Upper lobe of right lung (tissue), 1 donor: ENCODE results near the gene GINS2. TPM values are rescaled to one million over a fixed set of nuclear protein-coding genes. Genes with fewer than 3 reads are reported as not detected.
A peak's percentile ranks its signal among the peaks of the same experiment; 100 is the strongest.

Source experiments
- ATAC-seq: fragments of 200-7000 bp; cut with Tn5 transposase; one replicate; pipeline ENCODE4 v1.9.1; 2020; ENCODE audit warnings: mild to moderate bottlenecking, moderate library complexity
- DNase-seq: peaks from one replicate; pipeline ENCODE4 v3.0.0-alpha.2; 2020
- H3K27ac ChIP-seq: fragments of 200-600 bp; one replicate; pipeline ENCODE4 v1.8.0; 2022
- H3K27me3 ChIP-seq: fragments of 200-600 bp; one replicate; pipeline ENCODE4 v1.8.0; 2022; ENCODE audit warnings: mild to moderate bottlenecking
- H3K36me3 ChIP-seq: fragments of 200-600 bp; one replicate; pipeline ENCODE4 v1.8.0; 2022
- H3K4me1 ChIP-seq: fragments of 200-600 bp; one replicate; pipeline ENCODE4 v1.8.0; 2022
- H3K4me3 ChIP-seq: fragments of 200-600 bp; one replicate; pipeline ENCODE4 v1.8.0; 2022; ENCODE audit warnings: mild to moderate bottlenecking
- H3K9me3 ChIP-seq: fragments of 200-600 bp; one replicate; pipeline ENCODE4 v1.8.0; 2022
- CTCF ChIP-seq: fragments of 200-600 bp; IDR thresholded peaks from one replicate; pipeline ENCODE4 v1.8.0; 2022; ENCODE audit warnings: antibody characterized with exemption
- intact Hi-C: fragments of 100-400 bp; cut with DNase I; formaldehyde crosslinking; loops from one replicate; pipeline ENCODE4 v1.11.0; 2022
- total RNA-seq: library from RNA; stranded (reverse); fragmentation: NEBNext Ultra II Directional; extraction: Animal tissue kit (Norgen Biotek cat#: 25700); gene quantifications from one replicate; pipeline ENCODE4 v1.2.1, GENCODE V29; 2021
- donor health status: DM: no; HTN: yes; CAD: no; lungs with severe emphysema.

The GINS2 gene
- total RNA-seq, 1 donor from 2014 or later, result 0.46 TPM

DNA sequence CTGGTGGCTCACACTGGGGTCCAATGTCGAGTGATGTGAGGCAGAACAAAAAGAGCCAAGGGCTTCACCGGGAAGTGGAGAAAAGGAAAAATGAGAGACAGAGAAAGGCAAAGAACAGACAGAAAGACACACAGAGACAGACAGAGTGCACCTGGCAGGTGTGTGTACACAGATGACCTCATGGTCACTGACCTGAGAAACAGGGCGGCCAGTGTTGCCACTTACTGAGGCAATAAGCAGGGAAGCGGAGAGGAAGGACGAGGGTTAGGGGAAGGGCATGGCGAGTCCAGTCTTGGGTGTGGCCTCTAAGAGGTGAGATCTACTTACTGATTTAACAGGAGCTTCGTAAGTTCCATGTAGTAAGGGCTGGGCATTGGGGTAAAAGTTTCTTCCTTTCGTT, 7.5 kb downstream of the GINS2 start:
- H3K36me3 ChIP-seq, result no peaks in the 10 kb centered on the region
- H3K9me3 ChIP-seq, result no peaks in the 10 kb centered on the region
- no peak for TF ChIP-seq CTCF
- intact Hi-C loops, result no loop called here
- H3K27ac ChIP-seq, result no peak overlapping the region
- ATAC-seq, result peak; percentile 44
- no peak overlapping the region for H3K4me3 ChIP-seq
- no peaks in the 10 kb centered on the region for H3K4me1 ChIP-seq
- H3K27me3 ChIP-seq, result no peaks in the 10 kb centered on the region
- DNase-seq, result no peak

- ATAC-seq (peak; percentile 4), DNase-seq (no peak)
- Histone ChIP-seq H3K4me3 (no peak overlapping the region), H3K4me1 (no peaks in the 10 kb centered on the region), H3K9me3 (no peaks in the 10 kb centered on the region), H3K27ac (no peak overlapping the region), H3K27me3 (no peaks in the 10 kb centered on the region), H3K36me3 (peaks cover 5% of the 10 kb centered on the region)
- intact Hi-C loops, result no loop called here
- no peak for TF ChIP-seq CTCF
Measured at GRCh38 chr16:85680352-85680944, 8.3 kb downstream of the GINS2 start.

- Histone ChIP-seq H3K4me3 (no peak overlapping the region), H3K4me1 (no peaks in the 10 kb centered on the region), H3K36me3 (peaks cover 11% of the 10 kb centered on the region), H3K9me3 (no peaks in the 10 kb centered on the region), H3K27me3 (no peaks in the 10 kb centered on the region), H3K27ac (no peak overlapping the region)
- ATAC-seq (no peak), DNase-seq (no peak)
- intact Hi-C loops, result no loop called here
- no peak for TF ChIP-seq CTCF
Measured at GRCh38 chr16:85679870-85680269, 8.9 kb downstream of the GINS2 start.

- Histone ChIP-seq H3K4me1 (peaks cover 10% of the 10 kb centered on the region), H3K4me3 (no peak overlapping the region), H3K27me3 (no peaks in the 10 kb centered on the region), H3K36me3 (peaks cover 22% of the 10 kb centered on the region), H3K27ac (no peak overlapping the region), H3K9me3 (no peaks in the 10 kb centered on the region)
- DNase-seq, result no peak
- ATAC-seq, result no peak
- intact Hi-C loops, result no loop called here
- TF ChIP-seq CTCF, result no peak
Measured at GRCh38 chr16:85678821-85679220, 9.9 kb downstream of the GINS2 start.

DNA sequence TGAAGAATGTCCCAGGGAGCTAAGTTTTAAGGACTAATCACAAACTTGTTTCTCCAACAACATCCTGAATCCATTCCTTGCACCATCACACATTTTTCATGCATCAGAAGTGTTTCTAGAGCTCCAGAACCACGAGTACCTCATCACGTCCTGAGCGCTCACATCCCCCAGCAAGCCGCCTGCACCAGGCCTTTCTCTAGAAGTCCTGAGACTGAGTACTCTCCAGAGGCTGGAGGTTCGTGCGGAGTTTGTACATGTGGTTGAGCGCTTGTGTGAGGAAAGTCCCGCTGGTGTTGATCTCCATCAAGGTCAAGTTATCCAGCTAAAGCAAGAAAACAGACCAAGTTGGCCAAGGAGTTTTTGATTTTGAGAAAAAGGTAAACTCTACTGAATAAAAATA, 10.7 kb downstream of the GINS2 start:
- Histone ChIP-seq H3K27ac (no peak overlapping the region), H3K4me1 (peaks cover 15% of the 10 kb centered on the region), H3K27me3 (no peaks in the 10 kb centered on the region), H3K4me3 (no peak overlapping the region), H3K9me3 (no peaks in the 10 kb centered on the region), H3K36me3 (peaks cover 29% of the 10 kb centered on the region)
- no peak for DNase-seq
- TF ChIP-seq CTCF, result no peak
- no peak for ATAC-seq
- intact Hi-C loops, result no loop called here
